ENCODE measurements around the gene CERK.
"Not testable (repeated sequence)": the region's sequence is repeated elsewhere in the genome, so short reads cannot be mapped to it uniquely, and the experiment has no call there.

Gene CERK

DNA sequence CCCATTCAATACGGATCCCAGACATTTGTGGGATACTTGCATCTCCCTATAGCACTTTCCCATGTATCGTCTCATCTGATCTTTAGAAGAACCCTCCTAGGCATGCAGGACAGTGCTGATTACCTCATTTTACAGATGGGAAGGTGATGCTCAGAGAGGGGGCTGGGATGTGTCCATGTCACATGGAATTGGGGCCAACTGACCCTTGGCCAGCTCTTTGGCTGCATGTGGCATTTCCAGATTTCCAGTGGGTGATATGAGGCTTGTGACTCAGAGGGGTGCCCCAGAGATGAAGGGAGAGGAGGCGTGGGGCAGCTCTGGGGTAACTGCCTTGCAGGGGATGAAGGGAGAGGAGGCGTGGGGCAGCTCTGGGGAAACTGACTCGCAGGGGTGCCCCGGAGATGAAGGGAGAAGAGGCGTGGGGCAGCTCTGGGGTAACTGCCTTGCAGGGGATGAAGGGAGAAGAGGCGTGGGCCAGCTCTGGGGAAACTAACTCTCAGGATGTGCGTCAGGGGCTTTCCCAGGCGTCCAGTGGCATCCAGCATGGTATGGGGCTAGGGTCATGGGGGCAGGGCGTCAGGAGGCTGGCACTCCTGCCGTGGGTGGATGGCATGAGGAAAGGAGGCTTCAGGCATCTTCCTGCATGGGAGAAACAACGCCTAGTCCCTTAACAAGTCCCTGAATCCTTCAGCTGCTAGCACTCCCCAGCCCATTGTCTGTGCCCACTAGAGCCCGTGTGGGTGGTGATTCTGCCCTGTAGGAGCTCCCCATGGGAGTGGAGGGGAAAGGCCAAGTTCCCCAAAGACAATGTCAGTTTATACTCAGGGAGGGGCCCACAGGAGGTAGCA lies 11.9 kb upstream of the CERK start:
- no peak for DNase-seq (ENCODE audit: low read depth, low spot score)

DNA sequence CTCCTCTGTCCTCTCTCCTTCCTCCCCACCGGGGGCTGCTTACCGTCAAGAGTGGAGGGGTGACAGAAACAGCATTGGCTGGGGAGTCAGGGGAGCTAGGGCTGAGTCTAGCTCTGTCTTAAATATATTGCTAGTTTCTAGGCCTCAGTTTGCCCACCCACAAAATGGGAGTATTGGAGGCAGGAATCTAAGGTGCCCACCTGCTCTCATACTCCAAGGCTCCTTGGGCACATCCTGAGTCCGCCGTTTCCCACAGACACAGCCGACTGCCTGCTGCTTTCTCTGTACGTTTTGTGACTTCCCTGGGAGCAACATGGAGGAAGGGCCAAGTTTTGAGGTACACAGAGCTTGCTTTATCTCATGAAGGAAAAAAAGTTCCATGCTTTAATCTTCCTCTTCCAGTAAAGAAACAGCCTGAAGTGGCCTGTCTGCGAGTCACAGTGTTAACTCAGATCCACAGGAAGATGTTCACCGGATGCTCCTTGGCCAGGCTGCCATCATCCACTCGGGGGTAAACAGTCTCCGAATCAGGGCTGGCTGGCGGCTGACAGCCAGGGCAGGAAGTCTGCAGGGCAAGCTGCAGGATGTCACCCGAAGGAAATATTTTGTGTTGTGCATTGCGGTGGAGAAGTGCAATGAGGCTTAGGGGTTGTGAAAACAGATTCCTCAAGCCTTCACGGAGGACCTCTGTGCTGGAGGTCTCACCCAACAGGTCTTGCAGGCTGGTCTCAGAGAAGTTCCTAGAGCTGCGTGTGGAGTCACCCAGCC lies 11.0 kb upstream of the CERK start:
- no peak for DNase-seq (ENCODE audit: low read depth, low spot score)

DNA sequence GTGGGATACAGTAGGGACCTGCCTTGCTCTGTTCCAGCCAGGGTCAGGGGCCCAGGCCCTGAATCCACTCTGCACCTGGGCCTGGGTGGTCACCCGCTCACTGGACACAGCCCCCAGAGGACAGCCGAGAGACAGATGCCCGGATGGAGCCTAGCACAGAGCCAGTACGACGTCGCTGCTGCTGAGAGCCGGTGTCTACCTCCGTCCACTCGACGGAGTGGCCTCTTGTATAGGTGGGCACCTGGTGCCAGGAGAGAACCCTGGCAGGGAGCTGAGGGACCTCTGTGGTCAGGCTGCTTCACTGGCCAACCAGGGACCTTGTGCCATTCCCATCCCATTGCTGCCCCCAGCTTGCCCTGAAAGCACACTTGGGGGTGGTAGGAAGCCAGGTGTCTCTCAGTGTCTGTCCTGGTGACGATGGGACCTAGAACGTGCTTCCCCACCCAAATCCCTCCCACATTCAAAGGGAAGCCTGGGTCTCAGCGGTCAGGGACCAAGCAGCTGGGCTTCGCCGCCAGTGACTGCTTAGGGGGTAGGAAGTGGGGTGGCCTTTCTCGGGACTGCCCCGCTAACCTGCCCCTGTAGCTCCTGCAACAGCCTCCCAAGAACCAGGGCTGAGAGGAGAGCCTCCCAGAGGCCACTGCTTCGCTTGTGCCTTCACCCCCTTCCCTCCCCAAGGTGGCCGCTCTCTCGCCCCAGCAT lies 10.3 kb upstream of the CERK start:
- no peak for DNase-seq (ENCODE audit: low read depth, low spot score)

DNA sequence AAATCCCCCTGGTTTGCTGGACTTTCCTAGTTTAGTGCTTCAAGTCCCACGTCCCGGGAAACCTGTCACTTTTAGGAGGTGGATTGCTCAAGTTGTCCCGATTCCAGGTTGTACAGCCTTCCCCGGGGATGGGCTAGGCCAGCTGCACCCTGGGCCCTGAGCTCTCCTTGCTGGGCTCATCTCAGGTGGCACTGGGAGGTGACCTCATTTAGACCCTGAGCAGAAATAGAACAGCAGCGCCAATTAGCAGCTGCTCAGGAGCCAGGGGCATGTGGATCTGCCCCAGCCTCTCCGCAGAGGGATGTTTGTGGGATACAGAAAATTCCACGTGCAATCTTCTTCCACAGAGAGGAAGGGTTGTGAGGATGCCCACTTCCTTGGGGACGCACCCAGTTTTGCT lies 9.6 kb upstream of the CERK start:
- no peak for DNase-seq (ENCODE audit: low read depth, low spot score)

DNA sequence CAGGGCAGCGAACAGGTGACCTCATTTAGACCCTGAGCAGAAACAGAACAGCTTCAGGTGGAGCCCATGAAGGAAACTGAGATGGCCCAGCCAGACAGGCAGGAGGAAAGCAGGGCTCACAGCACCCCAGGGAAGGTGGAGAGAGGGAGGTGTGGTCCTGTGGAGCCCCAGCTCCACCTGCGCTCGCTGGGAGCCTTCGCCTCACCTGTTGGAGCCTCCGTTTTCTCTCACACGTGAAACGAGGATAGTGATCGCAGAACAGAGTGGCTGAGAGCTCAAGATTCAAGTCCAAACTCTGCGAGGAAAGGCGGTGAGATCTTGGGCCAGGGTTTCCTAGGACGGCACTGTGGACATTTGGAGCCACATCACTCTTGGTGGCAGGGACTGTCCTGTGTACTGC lies 8.6 kb upstream of the CERK start:
- no peak for DNase-seq (ENCODE audit: low read depth, low spot score)

DNA sequence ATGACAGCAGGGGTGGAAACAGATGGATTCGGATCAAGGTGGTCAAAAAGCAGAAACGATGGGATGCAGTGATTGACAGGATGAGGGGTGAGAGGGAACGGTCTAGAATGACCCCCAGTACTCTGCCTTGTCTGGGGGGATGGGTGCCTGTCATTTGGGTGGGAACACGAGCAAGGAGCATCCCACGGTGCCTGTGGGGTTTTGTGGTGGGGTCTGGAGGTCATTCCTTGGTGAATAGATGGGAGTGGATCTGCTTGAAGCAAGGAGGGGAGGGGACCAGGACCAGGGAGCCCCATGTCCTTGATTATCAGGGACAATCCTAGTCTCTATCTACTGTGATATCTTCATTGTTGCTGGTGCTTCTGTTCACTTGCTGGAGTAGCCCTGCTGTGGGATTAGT lies 8.1 kb upstream of the CERK start:
- no peak for DNase-seq (ENCODE audit: low read depth, low spot score)

DNA sequence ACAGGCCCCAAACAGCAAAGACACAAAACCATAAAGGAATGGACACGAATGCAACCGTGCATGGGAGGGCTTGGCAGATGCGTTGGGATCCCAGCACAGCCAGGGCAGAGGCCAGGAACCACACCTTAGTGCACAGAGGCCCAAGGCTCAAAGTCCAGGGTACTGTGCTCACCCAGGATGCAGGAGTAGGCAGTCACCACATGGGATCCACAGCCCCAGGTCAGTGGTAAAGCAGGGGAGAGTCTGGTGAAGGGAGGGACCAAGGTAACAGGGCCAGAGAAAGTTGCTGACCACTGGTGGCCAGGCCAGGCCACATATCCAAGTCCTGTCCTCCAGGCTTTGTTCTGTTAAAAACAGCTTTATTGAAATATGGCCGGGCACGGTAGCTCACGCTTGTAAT lies 6.5 kb upstream of the CERK start:
- DNase-seq (ENCODE audit: low read depth, low spot score), result no peak

DNA sequence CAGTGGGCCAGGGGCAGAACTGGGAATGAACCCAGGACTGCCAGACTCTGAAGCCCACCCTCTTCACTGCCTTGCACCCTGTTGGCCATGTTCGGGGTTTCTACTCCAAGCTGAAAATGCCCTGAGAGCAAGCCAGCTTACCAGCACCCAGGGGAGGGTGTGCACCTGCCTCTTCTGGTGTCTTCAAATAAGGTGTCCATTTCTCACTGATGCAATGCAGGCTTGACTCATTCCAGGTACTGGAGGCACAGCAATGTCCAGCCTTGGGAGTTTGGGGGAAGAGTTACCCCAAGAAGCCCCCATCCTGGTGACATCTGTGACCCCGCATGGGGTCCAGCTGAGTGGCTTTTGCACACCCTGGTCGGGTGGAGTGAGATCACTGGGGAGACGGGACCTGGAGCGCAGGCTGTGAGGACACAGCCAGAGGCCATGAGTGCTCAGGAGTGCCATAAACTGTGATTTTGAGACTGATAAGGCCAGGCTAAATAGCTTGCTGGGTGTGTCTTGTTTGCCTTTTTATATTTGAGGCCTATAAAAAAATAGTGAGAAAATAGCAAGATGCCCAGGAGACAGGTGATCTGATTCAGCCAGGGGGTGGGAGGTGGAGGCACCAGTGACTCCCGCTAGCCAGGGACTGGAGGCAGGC lies 4.6 kb upstream of the CERK start:
- no peak for DNase-seq (ENCODE audit: low read depth, low spot score)

DNA sequence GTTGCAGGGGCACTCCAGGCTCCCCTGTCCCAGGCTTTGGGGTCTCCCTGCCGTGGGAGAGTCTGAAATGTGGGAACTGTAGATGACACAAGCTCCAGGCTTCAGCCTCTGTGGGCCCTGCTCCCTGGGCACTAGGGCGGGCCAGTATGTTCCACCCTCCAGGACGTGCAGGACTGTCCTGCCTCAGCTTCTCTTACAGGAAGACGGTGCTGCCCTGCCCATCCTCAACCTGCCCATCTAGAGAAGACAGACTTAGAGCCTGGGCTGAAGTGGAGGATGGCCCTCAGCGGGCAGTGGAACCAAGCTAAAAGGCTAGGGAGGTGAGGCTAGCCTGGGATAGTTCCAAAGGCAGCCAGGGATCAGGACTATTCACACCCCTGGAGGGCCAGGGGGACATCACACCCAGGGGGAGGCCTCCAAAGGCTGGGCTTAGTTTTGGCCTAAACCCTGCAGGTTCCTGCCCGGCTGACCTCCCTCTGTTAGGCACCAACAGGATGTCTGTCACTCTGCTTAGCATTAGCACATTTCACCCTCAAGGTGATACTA lies 4.0 kb upstream of the CERK start:
- DNase-seq (ENCODE audit: low read depth, low spot score), result no peak

DNA sequence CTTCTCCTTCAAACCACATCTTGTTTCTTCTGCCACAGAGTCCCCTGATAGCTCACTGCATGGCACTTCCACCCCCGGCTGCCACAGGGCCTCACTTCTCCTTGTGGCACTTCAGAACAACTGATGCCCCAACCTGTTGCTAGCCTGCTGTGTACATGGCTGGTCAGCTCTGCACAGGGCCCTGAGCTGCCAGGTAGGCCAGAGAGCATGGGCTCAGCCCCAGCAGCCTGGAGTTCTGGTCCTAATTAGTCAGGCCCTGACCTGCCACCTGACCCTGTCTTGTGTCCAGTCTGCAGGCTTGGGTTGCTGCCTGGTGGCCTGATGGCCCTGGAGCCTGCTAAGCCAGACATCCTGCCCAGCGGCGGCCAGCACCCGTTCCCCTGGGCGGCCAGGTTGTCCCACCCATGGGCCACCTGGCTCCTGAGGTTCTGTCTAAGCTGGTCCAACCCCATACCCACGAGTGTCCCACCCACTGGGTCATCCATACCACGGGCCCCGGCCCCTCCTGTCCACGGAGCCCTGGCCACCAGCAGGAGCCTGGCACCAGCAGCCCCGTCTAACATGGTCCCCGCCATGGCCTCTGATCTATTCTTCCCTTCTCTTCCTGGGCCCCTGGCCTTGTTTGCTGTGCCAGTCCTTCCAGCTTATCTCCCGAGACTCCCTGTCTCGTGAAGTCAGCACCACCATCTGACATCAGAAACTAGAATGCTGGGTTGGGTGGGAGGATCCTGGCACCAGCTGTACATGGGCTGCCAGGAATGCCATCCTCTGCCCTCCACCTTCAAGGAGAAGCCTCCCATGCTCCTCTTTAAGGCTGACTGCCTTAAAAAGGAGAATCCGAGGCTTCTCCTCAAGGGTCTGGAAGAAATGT lies 3.1 kb upstream of the CERK start:
- DNase-seq (ENCODE audit: low read depth, low spot score), result no peak

DNA sequence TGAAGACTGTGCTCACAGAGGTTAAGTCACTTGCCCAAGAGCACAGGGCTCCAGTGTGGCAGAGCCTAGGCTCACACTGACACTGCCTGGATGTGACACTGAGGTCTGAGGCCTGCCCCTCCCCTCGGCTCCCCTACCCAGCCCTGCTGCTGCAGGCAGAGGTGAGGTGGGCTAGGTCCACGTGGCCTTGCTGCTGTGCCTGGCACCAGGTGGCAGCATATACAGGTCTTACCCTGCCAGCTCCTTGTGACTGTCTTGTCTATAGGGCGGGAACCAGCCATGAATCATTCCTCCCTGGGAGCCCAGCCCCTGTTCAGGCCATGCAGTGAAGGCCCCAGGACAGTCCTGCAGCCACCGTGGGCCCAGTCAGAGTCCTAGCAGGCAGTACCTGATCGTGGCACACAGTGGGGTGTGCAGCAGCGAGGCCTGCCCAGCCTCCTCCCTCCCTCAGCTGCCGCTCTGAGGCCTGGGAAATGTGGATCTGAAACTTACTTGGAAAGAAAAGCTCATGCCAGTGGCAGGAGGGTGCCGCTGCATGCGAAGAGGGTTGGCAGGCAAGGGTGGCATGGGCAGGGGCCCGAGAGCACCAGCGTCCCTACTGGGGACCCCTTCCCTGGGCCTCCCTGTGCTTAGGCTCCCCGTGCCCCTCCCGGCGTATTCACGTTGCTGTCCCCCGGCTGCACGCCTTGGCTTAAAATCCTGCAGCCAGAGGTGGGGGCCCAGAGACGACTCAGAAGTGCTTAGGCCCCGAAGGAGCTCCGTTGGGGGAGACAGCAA lies 1.2 kb upstream of the CERK start:
- no peak for DNase-seq (ENCODE audit: low read depth, low spot score)

DNA sequence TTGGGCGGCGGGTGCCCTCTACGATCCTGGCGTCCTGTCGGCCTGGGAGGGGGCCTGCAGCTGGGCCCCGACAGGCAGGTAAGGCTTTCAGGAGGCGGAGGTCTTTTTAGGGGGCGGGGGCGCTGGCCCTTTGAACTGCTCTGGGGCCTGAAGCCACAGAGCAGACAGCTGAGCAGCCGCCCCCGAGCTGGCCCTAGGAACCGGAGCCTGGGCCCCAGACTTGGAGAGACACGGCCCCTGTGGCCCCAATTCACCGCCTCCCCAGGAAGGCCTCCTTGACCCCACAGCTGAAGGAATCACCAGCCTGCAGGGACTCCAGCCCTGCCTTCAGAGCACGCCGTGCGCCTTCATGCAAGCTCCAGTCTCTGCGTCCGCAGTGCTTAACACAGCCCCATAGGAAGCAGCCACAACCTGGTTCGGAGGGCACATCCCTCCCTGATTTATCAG lies 618 bp upstream of the CERK start:
- no peak for DNase-seq (ENCODE audit: low read depth, low spot score)

DNA sequence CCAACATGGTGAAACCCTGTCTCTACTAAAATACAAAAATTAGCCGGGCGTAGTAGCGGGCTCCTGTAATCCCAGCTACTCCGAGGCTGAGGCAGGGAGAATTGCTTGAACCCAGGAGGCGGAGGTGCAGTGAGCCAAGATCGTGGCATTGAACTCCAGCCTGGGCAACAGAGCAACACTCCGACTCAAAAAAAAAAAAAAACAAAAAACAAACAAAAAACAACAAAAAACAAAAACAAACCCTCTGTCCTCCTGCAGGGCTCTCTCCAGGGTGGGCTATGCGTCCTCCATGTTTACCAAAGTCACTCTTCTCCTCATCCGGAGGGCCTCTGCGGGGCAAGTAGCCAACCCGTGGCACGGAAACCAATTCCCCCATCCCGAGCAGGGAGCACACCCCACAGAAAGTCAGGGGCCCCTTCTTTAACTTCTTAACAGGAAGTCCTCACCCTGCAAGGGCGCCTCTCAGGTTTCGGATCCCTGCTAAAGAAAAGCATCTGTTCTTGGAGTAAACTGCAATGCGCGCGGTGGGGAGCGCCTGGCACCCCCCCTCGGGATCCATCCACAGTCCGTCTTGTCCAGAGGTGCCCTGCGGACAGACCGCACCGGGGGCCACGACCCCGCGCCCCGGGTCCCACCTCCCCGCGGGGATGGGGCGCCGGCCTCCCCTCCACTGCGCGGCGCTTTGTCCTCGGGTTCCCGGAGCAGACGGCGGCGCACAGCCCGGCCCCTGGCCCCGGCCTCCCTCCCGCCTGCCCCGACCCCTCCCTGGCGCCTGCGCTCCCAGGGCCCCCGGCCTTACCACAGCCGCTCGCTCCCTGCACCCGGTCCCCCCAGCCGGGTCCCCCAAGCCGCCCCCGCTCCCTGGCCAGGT lies 712 bp downstream of the CERK start:
- DNase-seq (ENCODE audit: low read depth, low spot score), result no peak

DNA sequence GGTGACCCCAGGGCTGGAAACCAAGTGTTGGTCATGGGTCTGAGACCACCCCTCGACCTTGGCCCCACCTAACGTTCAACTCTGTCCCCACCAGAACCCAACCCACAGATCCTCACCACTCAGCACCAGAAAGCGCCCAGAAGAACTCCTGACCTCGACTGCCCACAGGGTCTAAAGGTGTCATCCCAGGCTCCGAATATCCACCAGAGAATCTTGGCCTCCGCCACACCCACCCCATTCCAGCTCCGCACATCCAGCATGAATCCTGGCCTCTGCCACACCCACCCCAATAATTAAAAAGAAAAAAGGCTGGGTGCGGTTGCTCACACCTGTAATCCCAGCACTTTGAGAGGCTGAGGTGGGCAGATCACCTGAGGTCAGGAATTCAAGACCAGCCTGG lies 1.3 kb downstream of the CERK start:
- no peak for DNase-seq (ENCODE audit: low read depth, low spot score)

DNA sequence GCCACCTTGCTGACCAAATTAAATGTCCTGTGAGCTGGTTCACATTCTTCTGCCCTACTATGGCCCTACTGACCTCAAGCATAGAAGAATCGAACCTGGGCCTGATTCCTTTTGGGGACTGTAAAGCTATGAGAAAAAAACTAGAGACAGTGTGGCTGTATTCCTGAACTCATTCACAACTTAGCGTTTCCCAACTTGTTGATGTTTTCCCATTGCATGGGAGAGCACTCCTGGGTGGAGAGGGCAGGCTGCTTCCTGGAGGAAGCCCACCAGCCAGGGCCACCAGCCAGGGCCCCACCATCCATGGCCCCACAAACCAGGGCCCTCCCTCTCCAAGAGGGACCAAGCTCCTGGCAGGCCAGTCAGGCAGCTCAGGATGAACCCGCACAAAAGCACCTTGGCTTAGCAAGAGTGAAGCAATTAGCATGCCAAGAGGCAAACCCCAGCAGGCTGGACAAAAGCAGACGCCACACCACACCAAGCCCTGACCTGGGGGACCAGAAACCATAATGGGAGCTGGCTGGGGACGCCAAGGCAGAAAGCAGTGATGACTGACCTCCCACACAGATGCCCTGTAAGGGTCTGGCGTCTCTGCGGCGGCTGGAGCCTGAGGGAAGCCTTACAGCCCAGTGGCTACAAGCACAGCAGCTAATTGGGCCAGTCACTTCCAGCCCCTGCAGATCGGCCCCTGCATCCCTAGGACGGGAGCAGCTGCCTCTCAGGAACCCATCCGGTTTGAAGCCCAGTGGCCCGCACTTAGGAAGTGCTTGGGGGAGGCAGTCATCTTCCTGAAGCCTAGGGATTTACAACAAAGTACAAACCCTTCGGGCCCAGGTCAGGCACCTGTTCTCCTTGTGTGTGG lies 2.1 kb downstream of the CERK start:
- DNase-seq (ENCODE audit: low read depth, low spot score), result no peak

DNA sequence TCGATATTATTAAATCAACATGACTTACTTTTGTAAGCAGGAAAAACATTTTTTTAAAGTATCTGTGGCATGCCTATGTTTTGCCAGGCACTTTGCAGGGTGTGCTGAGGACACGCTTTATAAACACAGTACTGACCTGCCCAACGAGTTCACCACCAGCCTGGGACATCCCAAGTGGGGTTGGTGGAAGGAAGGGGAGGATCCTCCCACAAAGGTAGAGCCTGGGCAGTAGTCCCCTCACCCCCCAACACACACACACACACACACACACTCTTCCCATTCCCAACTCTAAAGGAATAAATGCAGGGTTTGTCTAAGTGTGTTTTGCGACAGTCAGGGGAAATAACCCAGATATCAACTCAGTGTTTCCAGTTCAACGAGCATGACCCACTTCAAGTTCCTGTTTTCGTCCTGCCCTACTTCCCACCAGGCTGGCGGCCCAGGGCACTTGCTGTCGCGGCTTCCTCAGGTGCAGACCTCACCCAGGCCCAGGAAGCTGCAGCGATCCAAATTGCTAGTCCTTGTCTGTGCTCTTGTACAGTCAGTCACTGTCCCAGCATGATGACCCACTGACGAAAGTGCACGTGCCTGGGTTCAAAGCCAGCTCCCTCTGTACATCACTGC lies 3.1 kb downstream of the CERK start:
- DNase-seq (ENCODE audit: low read depth, low spot score), result no peak

DNA sequence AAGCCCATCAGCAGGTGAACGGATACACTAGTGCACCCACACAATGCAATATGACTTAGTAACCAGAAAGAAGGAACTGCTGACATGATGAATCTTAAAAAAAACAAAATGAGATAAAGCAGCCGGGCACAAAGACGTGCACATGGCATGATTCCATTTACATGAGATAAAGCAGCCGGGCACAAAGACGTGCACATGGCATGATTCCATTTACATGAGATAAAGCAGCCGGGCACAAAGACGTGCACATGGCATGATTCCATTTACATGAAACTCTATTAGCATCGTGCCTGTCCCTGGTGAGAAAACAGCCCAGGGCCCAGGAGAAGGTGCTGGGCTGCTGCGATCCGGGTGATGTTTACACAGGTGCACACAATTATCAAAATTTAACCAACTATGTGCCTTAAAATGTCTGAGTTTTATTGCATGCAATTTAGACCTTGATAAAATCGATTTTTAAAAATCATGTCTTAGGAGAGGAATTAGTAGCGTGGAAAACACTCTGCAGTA lies 3.8 kb downstream of the CERK start:
- DNase-seq (ENCODE audit: low read depth, low spot score), result not testable (repeated sequence)
